Activated B cell treated with CpG ODN at 0.5 μM for 24 hours (primary cell): ENCODE measurements around the gene STARD9. TPM values are rescaled to one million over a fixed set of nuclear protein-coding genes. Genes with fewer than 3 reads are reported as not detected.
"Not testable (repeated sequence)": the region's sequence is repeated elsewhere in the genome, so short reads cannot be mapped to it uniquely, and the experiment has no call there.

ENCODE experiments used
- ATAC-seq: fragments of 200-7000 bp; cut with Tn5 transposase; one replicate; pipeline ENCODE4 v1.10.0; 2021; ENCODE audit warnings: low read depth, mild to moderate bottlenecking, moderate library complexity
- CTCF ChIA-PET: fragments of 350-600 bp; sonication (Branson Sonifier 250); formaldehyde crosslinking; loops from one replicate; lab custom pipeline; 2021; ENCODE audit warnings: antibody characterized with exemption; lab: Charles Lee
- POLR2A ChIA-PET: fragments of 350-600 bp; sonication (Branson Sonifier 250); formaldehyde crosslinking; loops from one replicate; lab custom pipeline; 2021; ENCODE audit warnings: antibody characterized with exemption; lab: Charles Lee
- DNase-seq: peaks from one replicate; pipeline ENCODE4 v3.0.0; 2022
- H3K27ac Mint-ChIP-seq: one replicate; pipeline ENCODE4 v1.8.0; 2020; ENCODE audit warnings: mixed read lengths
- H3K27me3 Mint-ChIP-seq: one replicate; pipeline ENCODE4 v1.8.0; 2021; ENCODE audit warnings: mixed read lengths
- H3K36me3 Mint-ChIP-seq: one replicate; pipeline ENCODE4 v1.8.0; 2021; ENCODE audit warnings: low read depth, mixed read lengths
- H3K4me1 Mint-ChIP-seq: one replicate; pipeline ENCODE4 v1.8.0; 2021; ENCODE audit warnings: mixed read lengths
- H3K4me3 Mint-ChIP-seq: one replicate; pipeline ENCODE4 v1.8.0; 2020; ENCODE audit warnings: mild to moderate bottlenecking, mixed read lengths
- H3K9me3 Mint-ChIP-seq: one replicate; pipeline ENCODE4 v1.8.0; 2020; ENCODE audit warnings: mixed read lengths
- intact Hi-C: fragments of 100-400 bp; cut with micrococcal nuclease; formaldehyde crosslinking; loops from one replicate; pipeline ENCODE4 v1.15.1; 2024
- total RNA-seq: library from RNA; stranded (reverse); gene quantifications from 2 replicates; pipeline ENCODE4 v1.2.3, GENCODE V29; 2022
- TF ChIP-seq, protein P1 (sequence below): fragments of 200-600 bp; IDR thresholded peaks from one replicate; pipeline ENCODE4 v1.8.0; 2022; ENCODE audit warnings: antibody characterized with exemption, mild to moderate bottlenecking

The STARD9 gene
- total RNA-seq, 1 donor from 2014 or later, result 7.1 TPM

DNA sequence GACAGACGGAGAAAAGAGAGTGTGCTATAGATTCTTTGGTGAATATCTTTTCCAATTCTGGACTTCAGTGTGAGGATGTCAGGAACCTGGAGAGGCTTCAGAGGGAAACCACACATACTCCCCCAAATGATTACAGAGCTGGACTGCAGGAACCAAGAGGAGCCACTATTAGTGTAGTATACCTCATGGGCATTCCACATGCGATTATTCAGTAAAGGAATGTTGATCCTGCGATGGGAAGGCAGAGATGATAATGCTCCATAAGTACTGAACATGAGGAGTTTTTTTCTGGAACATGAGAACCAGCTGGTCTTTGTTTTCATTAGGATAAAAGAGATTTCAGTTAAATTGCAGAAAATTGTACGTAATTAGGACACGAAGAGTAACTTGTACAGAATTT lies 18.7 kb downstream of the STARD9 start:
- CTCF ChIA-PET, result no interaction called here
- no peaks in the 10 kb centered on the region for H3K4me1 Mint-ChIP-seq
- POLR2A ChIA-PET, result no interaction called here
- no peak overlapping the region for H3K4me3 Mint-ChIP-seq
- ATAC-seq, result no peak
- no peaks in the 10 kb centered on the region for H3K9me3 Mint-ChIP-seq
- H3K36me3 Mint-ChIP-seq, result no peaks in the 10 kb centered on the region
- H3K27me3 Mint-ChIP-seq, result no peaks in the 10 kb centered on the region
- DNase-seq, result no peak
- H3K27ac Mint-ChIP-seq, result no peak overlapping the region
- TF ChIP-seq, protein P1, sequence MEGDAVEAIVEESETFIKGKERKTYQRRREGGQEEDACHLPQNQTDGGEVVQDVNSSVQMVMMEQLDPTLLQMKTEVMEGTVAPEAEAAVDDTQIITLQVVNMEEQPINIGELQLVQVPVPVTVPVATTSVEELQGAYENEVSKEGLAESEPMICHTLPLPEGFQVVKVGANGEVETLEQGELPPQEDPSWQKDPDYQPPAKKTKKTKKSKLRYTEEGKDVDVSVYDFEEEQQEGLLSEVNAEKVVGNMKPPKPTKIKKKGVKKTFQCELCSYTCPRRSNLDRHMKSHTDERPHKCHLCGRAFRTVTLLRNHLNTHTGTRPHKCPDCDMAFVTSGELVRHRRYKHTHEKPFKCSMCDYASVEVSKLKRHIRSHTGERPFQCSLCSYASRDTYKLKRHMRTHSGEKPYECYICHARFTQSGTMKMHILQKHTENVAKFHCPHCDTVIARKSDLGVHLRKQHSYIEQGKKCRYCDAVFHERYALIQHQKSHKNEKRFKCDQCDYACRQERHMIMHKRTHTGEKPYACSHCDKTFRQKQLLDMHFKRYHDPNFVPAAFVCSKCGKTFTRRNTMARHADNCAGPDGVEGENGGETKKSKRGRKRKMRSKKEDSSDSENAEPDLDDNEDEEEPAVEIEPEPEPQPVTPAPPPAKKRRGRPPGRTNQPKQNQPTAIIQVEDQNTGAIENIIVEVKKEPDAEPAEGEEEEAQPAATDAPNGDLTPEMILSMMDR, result no peak
- intact Hi-C loops, result no loop called here

DNA sequence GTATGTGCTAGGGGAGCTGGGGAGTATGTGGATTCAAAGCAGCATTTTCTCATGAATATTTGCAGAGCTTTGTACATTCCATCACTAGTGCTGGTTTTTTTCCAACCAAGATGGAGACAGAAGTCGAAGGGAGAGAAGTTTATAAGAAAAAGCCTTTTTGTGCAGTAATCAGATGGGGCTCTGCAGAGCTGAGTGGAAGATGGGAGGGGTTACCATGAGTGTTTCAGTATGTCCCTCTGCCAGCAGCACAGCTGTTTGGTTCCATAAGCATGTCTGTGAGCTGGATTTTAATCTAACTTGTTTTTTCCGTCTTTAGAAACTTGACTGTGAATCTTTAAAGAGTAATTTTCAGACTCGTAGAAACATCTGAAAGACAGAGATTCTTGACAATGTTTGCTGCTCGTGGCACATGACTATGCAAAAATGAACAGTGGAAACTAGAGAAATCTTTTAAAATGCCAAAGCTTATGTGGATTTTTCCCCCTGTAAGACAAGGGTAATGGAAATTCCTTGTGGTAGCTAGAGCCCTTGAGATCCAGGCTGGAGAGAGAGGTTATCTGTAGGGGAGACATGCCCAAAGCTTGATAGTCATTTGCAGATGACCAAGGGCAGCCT lies 20.3 kb downstream of the STARD9 start:
- H3K4me1 Mint-ChIP-seq, result no peaks in the 10 kb centered on the region
- no peak overlapping the region for H3K4me3 Mint-ChIP-seq
- ChIA-PET CTCF (no interaction called here), POLR2A (interaction anchor here (0.6 kb wide), 1 partner anchor 12 kb away, joined by 10 read pairs; no protein-coding TSS in a partner anchor)
- intact Hi-C loops, result no loop called here
- ATAC-seq (no peak), DNase-seq (no peak)
- H3K27me3 Mint-ChIP-seq, result no peaks in the 10 kb centered on the region
- no peaks in the 10 kb centered on the region for H3K9me3 Mint-ChIP-seq
- no peaks in the 10 kb centered on the region for H3K36me3 Mint-ChIP-seq
- TF ChIP-seq, protein P1, result no peak
- no peak overlapping the region for H3K27ac Mint-ChIP-seq

GRCh38 chr15:42601316-42601715 lies 25.9 kb downstream of the STARD9 start:
- H3K9me3 Mint-ChIP-seq, H3K27me3 Mint-ChIP-seq, POLR2A ChIA-PET, CTCF ChIA-PET, H3K4me3 Mint-ChIP-seq, intact Hi-C loops, DNase-seq, H3K36me3 Mint-ChIP-seq, H3K27ac Mint-ChIP-seq, ATAC-seq: not testable (repeated sequence)
- H3K4me1 Mint-ChIP-seq, result peaks cover 31% of the 10 kb centered on the region

DNA sequence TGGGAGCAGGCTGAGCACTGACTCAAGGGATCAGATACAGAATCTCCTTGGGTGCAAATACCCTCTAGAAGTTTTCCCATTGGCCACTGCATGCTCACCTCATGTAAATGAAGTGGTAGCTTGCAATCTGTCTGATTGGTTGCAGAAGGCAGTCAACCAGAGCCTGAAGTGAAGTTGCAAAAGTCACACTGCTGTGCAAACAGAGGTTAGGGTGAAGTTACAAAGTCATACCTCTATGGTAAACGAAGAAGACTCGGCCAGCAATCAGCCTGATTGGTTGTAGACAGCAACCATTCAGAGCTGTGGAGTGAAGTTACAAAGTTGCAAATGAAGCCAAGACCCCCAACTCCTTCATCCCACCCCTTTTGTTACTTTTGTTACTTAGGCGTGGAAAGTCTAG lies 27.1 kb downstream of the STARD9 start:
- DNase-seq (no peak), ATAC-seq (no peak)
- H3K9me3 Mint-ChIP-seq, result peaks cover 2% of the 10 kb centered on the region
- intact Hi-C loops, result no loop called here
- no peak overlapping the region for H3K4me3 Mint-ChIP-seq
- H3K27ac Mint-ChIP-seq, result no peak overlapping the region
- CTCF ChIA-PET, result no interaction called here
- TF ChIP-seq, protein P1, result no peak
- no peaks in the 10 kb centered on the region for H3K36me3 Mint-ChIP-seq
- POLR2A ChIA-PET, result no interaction called here
- H3K27me3 Mint-ChIP-seq, result no peaks in the 10 kb centered on the region
- H3K4me1 Mint-ChIP-seq, result peaks cover 37% of the 10 kb centered on the region

DNA sequence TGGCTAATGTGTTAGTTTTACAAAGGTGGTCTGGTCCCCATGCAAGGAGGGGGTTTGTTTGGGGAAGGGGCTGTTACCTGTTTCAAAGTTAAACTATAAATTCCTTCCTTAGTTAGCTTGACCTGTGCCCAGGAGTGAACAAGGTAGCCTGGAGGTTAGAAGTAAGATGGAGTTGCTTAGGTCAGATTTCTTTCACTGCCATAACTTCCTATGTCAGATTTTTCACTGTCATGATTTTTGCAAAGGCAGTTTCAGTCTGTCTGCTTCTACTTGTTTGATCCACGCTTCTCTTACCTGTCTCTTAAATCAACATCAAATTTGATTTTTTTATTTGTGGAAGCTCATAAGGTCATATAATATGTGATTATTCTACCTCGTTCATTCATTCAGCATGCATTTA lies 28.6 kb downstream of the STARD9 start:
- TF ChIP-seq, protein P1, result no peak
- no peak for ATAC-seq
- intact Hi-C loops, result no loop called here
- ChIA-PET CTCF (no interaction called here), POLR2A (no interaction called here)
- no peak overlapping the region for H3K4me3 Mint-ChIP-seq
- H3K36me3 Mint-ChIP-seq, result no peaks in the 10 kb centered on the region
- H3K4me1 Mint-ChIP-seq, result peaks cover 51% of the 10 kb centered on the region
- DNase-seq, result no peak
- H3K27me3 Mint-ChIP-seq, result no peaks in the 10 kb centered on the region
- H3K9me3 Mint-ChIP-seq, result peaks cover 2% of the 10 kb centered on the region
- no peak overlapping the region for H3K27ac Mint-ChIP-seq
